ENCODE data around the gene NUB1.

- TF ChIP-seq CTCF (IDR thresholded peaks at IDR 0.05) (no peak), EZH2 (IDR thresholded peaks at IDR 0.05) (no peak), EZH2phosphoT487 (IDR thresholded peaks at IDR 0.05) (no peak)
These were observed 42.7 kb downstream of the NUB1 start for GRCh38 chr7:151384352-151384697.
